Mesodermal cell (in vitro differentiated cells): ENCODE results near the gene GPRIN2.

Experiments
- H3K27ac ChIP-seq: 2 replicates; pipeline ENCODE4 v1.7.0; 2013; ENCODE audit warnings: mild to moderate bottlenecking, low read depth, low read length, moderate library complexity; ENCODE audit not compliant: severe bottlenecking
- H3K36me3 ChIP-seq: 2 replicates; pipeline ENCODE4 v1.7.1; 2013; ENCODE audit warnings: mild to moderate bottlenecking, low read length, moderate library complexity; ENCODE audit not compliant: control insufficient read depth, insufficient read depth
- H3K4me1 ChIP-seq: one replicate; pipeline ENCODE4 v1.7.1; 2013; ENCODE audit warnings: mild to moderate bottlenecking, low read length; ENCODE audit not compliant: insufficient read depth, control insufficient read depth, poor library complexity, severe bottlenecking
- H3K4me3 ChIP-seq: 2 replicates; pipeline ENCODE4 v1.7.0; 2013; ENCODE audit warnings: low read length, control low read depth, mild to moderate bottlenecking; ENCODE audit not compliant: insufficient read depth, poor library complexity, severe bottlenecking; ENCODE audit errors: extremely low read depth
- H3K9me3 ChIP-seq: 2 replicates; pipeline ENCODE4 v1.7.1; 2013; ENCODE audit warnings: mild to moderate bottlenecking, low read length, moderate library complexity; ENCODE audit not compliant: control insufficient read depth
- WGBS, 2 experiments: methylation state at CpG; one replicate each; pipeline ENCODE4 v1.1.5; 2013; ENCODE audit warnings: missing lambda C conversion rate in 2 of 2; ENCODE audit not compliant: insufficient coverage in 2 of 2; 5-methylcytosine and 5-hydroxymethylcytosine counted together

Gene GPRIN2

DNA sequence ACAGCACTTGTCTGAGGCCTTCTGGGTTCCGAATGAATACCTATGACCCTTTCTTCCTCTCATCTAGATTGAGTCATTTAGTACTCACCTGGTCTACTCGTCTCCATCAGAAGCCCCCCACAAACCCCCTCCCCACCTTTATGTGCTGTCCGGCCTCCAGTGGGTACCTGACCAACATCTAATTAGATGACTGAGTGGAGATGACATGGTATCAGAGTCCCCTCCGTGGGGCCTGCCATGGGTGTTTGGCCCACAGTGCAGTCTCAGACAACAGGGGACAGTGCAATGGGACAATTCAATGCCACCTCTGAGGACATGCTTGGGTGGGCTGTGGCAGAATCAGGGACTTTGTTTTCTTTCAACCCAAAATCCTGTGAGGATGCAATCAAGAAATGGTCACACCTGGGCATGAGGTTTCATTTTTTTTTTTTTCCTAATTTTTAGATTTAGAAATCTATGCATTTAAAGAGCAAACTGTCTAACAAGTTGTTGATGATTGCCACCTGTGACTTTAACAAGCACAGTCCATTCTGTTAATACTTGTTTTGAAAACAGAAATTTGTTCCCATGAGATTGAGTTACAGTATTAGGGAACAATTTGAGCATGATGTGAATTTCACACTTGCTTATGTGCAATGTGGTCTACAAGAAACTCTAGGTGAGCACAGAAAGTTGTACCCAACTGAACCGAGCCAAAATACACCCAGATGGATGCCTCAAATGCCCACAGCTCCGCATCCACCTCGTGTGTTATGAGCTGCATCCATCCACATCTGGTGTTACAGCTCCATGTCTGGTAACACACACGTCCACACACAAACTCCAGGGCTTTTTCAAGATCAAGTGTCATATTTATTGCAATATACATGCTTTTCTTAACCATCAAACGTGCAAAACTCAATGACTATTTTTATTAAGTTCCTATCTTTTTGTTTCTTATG lies 27.5 kb downstream of the GPRIN2 start:
- H3K27ac ChIP-seq, result no peak overlapping the region
- no peaks in the 10 kb centered on the region for H3K9me3 ChIP-seq
- H3K4me3 ChIP-seq, result no peak overlapping the region
- no peaks in the 10 kb centered on the region for H3K36me3 ChIP-seq
- 88 to 92% methylated on average over 8 to 9 of the region's 9 CpGs for WGBS, 2 experiments
- H3K4me1 ChIP-seq, result peaks cover 9% of the 10 kb centered on the region

GRCh38 chr10:46528171-46528671 lies 28.2 kb downstream of the GPRIN2 start:
- Histone ChIP-seq H3K4me3 (no peak overlapping the region), H3K36me3 (no peaks in the 10 kb centered on the region), H3K4me1 (peaks cover 16% of the 10 kb centered on the region), H3K27ac (no peak overlapping the region), H3K9me3 (no peaks in the 10 kb centered on the region)
- 91 to 94% methylated on average over 9 of the region's 9 CpGs for WGBS, 2 experiments

GRCh38 chr10:46527241-46527811 lies 29.1 kb downstream of the GPRIN2 start:
- H3K36me3 ChIP-seq, result no peaks in the 10 kb centered on the region
- H3K4me3 ChIP-seq, result no peak overlapping the region
- WGBS, 2 experiments, result 93 to 94% methylated on average over 12 of the region's 12 CpGs
- H3K9me3 ChIP-seq, result no peaks in the 10 kb centered on the region
- no peak overlapping the region for H3K27ac ChIP-seq
- H3K4me1 ChIP-seq, result peaks cover 21% of the 10 kb centered on the region

GRCh38 chr10:46526682-46527038 lies 29.8 kb downstream of the GPRIN2 start:
- H3K4me1 ChIP-seq, result peaks cover 21% of the 10 kb centered on the region
- no peaks in the 10 kb centered on the region for H3K9me3 ChIP-seq
- 65 to 75% methylated on average over 5 of the region's 7 CpGs for WGBS, 2 experiments
- H3K36me3 ChIP-seq, result no peaks in the 10 kb centered on the region
- no peak overlapping the region for H3K27ac ChIP-seq
- H3K4me3 ChIP-seq, result no peak overlapping the region

- 72 to 87% methylated on average over 4 of the region's 4 CpGs for WGBS, 2 experiments
- Histone ChIP-seq H3K4me1 (peaks cover 21% of the 10 kb centered on the region), H3K27ac (no peak overlapping the region), H3K36me3 (no peaks in the 10 kb centered on the region), H3K4me3 (no peak overlapping the region), H3K9me3 (no peaks in the 10 kb centered on the region)
These were observed 30.4 kb downstream of the GPRIN2 start for GRCh38 chr10:46525824-46526681.

DNA sequence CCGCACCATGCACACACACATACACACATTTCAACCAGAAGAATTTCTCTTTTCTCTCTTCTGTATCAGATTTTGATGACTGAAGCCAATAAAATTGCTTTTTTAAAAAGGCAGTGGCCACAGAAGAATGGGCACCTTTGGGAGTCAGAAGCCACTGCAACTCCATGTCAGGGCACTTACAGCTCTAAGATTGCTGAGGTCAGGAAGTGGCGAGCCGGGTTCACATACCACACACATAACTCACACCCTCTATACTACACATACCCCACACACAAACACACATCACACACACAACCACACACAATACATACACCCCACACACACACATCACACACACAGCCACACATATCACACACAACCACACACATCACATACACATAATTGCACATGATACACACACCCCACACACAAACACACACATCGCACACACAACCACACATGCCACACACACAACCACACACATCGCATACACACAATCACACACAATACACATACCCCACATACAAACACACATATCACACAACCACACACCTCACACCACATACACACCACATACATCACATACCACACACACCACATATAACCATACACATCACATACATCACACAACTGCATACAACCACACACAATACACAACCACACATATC lies 31.2 kb downstream of the GPRIN2 start:
- H3K9me3 ChIP-seq, result no peaks in the 10 kb centered on the region
- WGBS, 2 experiments, result 91 to 93% methylated on average over 5 of the region's 5 CpGs
- H3K4me1 ChIP-seq, result peaks cover 21% of the 10 kb centered on the region
- no peaks in the 10 kb centered on the region for H3K36me3 ChIP-seq
- peak overlapping the region; percentile 17 for H3K27ac ChIP-seq
- no peak overlapping the region for H3K4me3 ChIP-seq

- Histone ChIP-seq H3K4me3 (no peak overlapping the region), H3K27ac (peak overlapping the region; percentile 17), H3K4me1 (peaks cover 21% of the 10 kb centered on the region), H3K9me3 (no peaks in the 10 kb centered on the region), H3K36me3 (no peaks in the 10 kb centered on the region)
- 88 to 91% methylated on average over 12 to 14 of the region's 14 CpGs for WGBS, 2 experiments
These were observed 31.8 kb downstream of the GPRIN2 start for GRCh38 chr10:46524472-46525176.

- Histone ChIP-seq H3K27ac (no peak overlapping the region), H3K36me3 (no peaks in the 10 kb centered on the region)
- 88 to 94% methylated on average over 7 to 8 of the region's 8 CpGs for WGBS, 2 experiments
These were observed 32.4 kb downstream of the GPRIN2 start for GRCh38 chr10:46523962-46524471.

DNA sequence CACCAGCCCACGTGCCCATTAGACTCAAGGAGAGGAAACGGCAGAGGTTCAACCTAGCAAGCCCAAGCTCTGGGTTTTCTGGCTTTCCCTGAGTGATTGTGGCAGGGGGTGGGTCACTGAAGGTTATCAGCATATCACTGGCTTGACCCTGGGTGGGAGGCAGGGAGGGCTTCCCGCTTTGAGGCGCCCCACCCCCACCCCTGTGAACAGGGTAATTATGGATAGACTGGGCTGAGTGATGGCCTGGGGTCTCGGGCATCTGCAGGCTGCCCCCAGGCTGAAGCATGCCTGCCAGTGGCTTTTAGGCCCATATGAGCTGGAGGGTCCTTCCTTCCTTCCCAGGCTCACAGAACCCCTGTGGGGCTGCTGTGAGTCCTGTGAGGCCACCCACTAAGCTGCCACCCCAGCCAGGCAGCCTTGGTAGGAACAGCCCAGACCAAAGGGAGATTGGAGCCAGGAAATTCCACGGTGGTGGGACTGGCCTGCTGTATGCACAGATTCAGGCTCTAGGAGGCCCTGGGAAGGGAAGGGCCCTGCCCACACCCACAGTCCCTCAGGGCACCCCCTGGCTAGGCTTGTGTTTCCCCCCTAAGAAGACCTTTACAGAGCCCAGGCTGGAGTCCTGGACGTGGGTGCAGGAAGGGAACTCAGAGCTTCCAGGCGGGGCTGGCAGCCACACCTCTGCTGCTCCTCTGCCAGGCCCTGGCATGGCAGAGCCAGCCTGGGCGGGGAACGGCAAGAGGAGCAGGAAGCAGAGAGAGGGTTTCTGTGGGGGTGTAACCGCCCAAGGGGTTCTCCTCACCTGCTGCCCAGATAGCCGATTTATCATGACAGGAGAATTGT lies 33.1 kb downstream of the GPRIN2 start:
- H3K36me3 ChIP-seq, result no peaks in the 10 kb centered on the region
- H3K4me3 ChIP-seq, result no peak overlapping the region
- H3K27ac ChIP-seq, result peak overlapping the region; percentile 46
- WGBS, 2 experiments, result 76 to 84% methylated on average over 12 of the region's 12 CpGs
- H3K4me1 ChIP-seq, result peaks cover 21% of the 10 kb centered on the region
- H3K9me3 ChIP-seq, result no peaks in the 10 kb centered on the region

More at GRCh38 chr10:46523962-46524471, 32.4 kb downstream of the GPRIN2 start:
- Histone ChIP-seq H3K4me3 (no peak overlapping the region), H3K9me3 (no peaks in the 10 kb centered on the region), H3K4me1 (peaks cover 21% of the 10 kb centered on the region)
